Smooth muscle cell (in vitro differentiated cells): ENCODE results near the gene PLEKHG4. TPM values are rescaled to one million over a fixed set of nuclear protein-coding genes. Genes with fewer than 3 reads are reported as not detected.

Source experiments
- DNase-seq: peaks from one replicate; lab custom pipeline; 2025; ENCODE audit not compliant: unreplicated experiment; lab: John Stamatoyannopoulos, UW
- H2AFZ ChIP-seq: fragments of 200-600 bp; sonication (generic); 2 replicates; pipeline ENCODE4 v1.6.0; 2016; ENCODE audit warnings: antibody characterized with exemption, low read depth, mild to moderate bottlenecking
- H3F3A ChIP-seq: fragments of 200-600 bp; sonication (generic); 2 replicates; pipeline ENCODE4 v1.6.0; 2017; ENCODE audit warnings: antibody characterized with exemption, low read depth
- H3K27ac ChIP-seq: fragments of 200-600 bp; sonication (generic); 2 replicates; pipeline ENCODE4 v1.5.1; 2016; ENCODE audit warnings: low read depth, mild to moderate bottlenecking
- H3K27me3 ChIP-seq: fragments of 200-600 bp; sonication (generic); 2 replicates; pipeline ENCODE4 v1.6.1; 2016; ENCODE audit warnings: low read depth, mild to moderate bottlenecking
- H3K36me3 ChIP-seq: fragments of 200-600 bp; sonication (generic); 2 replicates; pipeline ENCODE4 v1.5.1; 2016; ENCODE audit warnings: low read depth
- H3K4me1 ChIP-seq: fragments of 200-600 bp; sonication (generic); 2 replicates; pipeline ENCODE4 v1.5.1; 2016; ENCODE audit warnings: low read depth
- H3K4me2 ChIP-seq: fragments of 200-600 bp; sonication (generic); 2 replicates; pipeline ENCODE4 v1.6.0; 2016; ENCODE audit warnings: mild to moderate bottlenecking
- H3K4me3 ChIP-seq: fragments of 200-600 bp; sonication (generic); 2 replicates; pipeline ENCODE4 v1.5.1; 2016; ENCODE audit warnings: mild to moderate bottlenecking
- H3K79me2 ChIP-seq: fragments of 200-600 bp; sonication (generic); 2 replicates; pipeline ENCODE4 v1.6.0; 2016; ENCODE audit warnings: low read depth, mild to moderate bottlenecking
- H3K9ac ChIP-seq: fragments of 200-600 bp; sonication (generic); 2 replicates; pipeline ENCODE4 v1.6.0; 2016; ENCODE audit warnings: low read depth
- H3K9me3 ChIP-seq: fragments of 200-600 bp; sonication (generic); replicated peaks from 2 replicates; pipeline ENCODE4 v1.5.1; 2016; ENCODE audit warnings: low read depth
- H4K20me1 ChIP-seq: fragments of 200-600 bp; sonication (generic); 2 replicates; pipeline ENCODE4 v1.6.0; 2016; ENCODE audit warnings: low read depth
- WGBS: methylation state at CpG from one replicate; pipeline ENCODE4 v1.1.7; 2016; ENCODE audit warnings: low lambda C conversion rate; 5-methylcytosine and 5-hydroxymethylcytosine counted together
- polyA plus RNA-seq: library from polyadenylated mRNA; unstranded; fragments of >200 nt; fragmentation: Nextera tagmentation; extraction: Ambion mirVana; gene quantifications from 2 replicates; pipeline ENCODE4 v1.2.1, GENCODE V29; 2016
- total RNA-seq: library from RNA; depleted of rRNA; stranded (reverse); fragments of >200 nt; gene quantifications from 2 replicates; pipeline ENCODE4 v1.2.3, GENCODE V29; 2014
- TF ChIP-seq, protein P1 (sequence below): fragments of 200-600 bp; sonication (generic); IDR thresholded peaks from 2 replicates; pipeline ENCODE4 v1.5.1; 2017; ENCODE audit warnings: borderline replicate concordance, mild to moderate bottlenecking, antibody characterized with exemption; ENCODE audit not compliant: insufficient read depth, poor library complexity, severe bottlenecking

PLEKHG4 gene
- total and polyA plus RNA-seq, 2 experiments from 2014 or later, result 2.7 to 27.0 TPM

DNA sequence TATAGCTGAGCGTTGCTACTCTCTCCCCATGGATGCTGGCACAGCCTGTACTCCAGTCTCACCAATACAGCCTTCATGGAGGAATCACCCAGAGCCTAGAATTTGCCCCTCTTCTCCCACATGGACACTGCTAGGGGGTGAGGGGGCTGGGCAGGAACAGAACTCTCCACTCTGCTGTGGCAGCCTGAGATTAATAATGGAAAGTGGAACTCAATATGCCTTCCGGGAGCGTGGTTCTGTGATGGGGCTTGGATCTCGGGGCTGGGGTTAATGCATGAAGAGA is 29.3 kb upstream of the PLEKHG4 start:
- no peak overlapping the region for H3K9ac ChIP-seq

DNA sequence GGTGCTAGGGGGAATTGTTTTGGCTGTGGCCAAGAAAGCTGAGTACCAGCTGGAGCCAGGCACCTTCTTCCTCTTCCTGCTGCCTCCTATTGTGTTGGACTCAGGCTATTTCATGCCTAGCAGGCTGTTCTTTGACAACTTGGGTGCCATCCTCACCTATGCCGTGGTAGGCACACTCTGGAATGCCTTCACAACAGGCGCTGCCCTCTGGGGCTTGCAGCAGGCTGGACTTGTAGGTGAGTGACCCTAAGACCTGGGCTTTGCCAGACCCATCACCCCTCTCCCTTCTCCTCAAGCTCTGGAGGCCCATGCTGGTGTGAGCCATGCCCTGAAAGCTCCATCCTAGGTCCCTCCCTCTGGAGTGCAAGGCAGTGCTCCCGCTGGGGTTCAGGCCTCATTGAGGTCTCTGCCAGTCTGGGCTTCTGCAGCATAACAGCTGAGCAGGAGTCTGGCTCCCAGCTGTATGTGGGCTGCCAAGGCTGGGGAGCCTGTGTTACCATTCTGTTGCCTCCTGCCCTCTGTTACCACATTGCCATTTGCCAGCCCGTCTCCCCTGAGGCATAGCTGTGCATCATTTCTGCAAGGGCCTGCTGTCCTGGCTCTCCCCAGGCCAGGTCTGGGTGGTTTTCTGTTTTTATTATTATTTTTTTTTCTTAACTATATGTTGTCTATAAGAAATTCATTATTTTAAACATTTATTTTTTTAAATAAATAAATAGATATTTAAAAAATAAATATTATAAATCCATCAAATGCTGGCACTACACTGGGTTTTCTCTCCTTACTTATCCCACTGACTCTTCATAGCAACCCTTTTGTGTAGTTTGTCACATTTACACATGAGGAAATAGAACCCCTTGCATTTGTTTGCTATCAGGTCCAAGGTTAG is 26.5 kb upstream of the PLEKHG4 start:
- Histone ChIP-seq H3K9me3 (no peaks in the 10 kb centered on the region), H2AFZ (no peak overlapping the region), H3K4me3 (no peak overlapping the region), H3K4me1 (peaks cover 11% of the 10 kb centered on the region), H3K9ac (no peak overlapping the region), H3K27me3 (no peaks in the 10 kb centered on the region), H3K36me3 (no peaks in the 10 kb centered on the region), H4K20me1 (no peaks in the 10 kb centered on the region), H3K27ac (no peak overlapping the region), H3F3A (peaks cover under 1% of the 10 kb centered on the region), H3K79me2 (no peaks in the 10 kb centered on the region), H3K4me2 (no peak overlapping the region)
- 95% methylated on average over 4 of the region's 4 CpGs for WGBS
- TF ChIP-seq, protein P1, sequence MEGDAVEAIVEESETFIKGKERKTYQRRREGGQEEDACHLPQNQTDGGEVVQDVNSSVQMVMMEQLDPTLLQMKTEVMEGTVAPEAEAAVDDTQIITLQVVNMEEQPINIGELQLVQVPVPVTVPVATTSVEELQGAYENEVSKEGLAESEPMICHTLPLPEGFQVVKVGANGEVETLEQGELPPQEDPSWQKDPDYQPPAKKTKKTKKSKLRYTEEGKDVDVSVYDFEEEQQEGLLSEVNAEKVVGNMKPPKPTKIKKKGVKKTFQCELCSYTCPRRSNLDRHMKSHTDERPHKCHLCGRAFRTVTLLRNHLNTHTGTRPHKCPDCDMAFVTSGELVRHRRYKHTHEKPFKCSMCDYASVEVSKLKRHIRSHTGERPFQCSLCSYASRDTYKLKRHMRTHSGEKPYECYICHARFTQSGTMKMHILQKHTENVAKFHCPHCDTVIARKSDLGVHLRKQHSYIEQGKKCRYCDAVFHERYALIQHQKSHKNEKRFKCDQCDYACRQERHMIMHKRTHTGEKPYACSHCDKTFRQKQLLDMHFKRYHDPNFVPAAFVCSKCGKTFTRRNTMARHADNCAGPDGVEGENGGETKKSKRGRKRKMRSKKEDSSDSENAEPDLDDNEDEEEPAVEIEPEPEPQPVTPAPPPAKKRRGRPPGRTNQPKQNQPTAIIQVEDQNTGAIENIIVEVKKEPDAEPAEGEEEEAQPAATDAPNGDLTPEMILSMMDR, result no peak
- DNase-seq, result no peak

More for the DNA sequence above, 29.3 kb upstream of the PLEKHG4 start:
- 76% methylated on average over 4 of the region's 4 CpGs for WGBS
- H2AFZ ChIP-seq, result no peak overlapping the region
- TF ChIP-seq, protein P1, result no peak
- peaks cover 20% of the 10 kb centered on the region for H3F3A ChIP-seq
- no peaks in the 10 kb centered on the region for H3K9me3 ChIP-seq
- no peaks in the 10 kb centered on the region for H4K20me1 ChIP-seq
- no peak overlapping the region for H3K4me3 ChIP-seq
- DNase-seq, result no peak
- no peaks in the 10 kb centered on the region for H3K36me3 ChIP-seq
- H3K27ac ChIP-seq, result no peak overlapping the region
- H3K4me2 ChIP-seq, result peak overlapping the region; percentile 99
- no peaks in the 10 kb centered on the region for H3K27me3 ChIP-seq
- H3K4me1 ChIP-seq, result peaks cover 24% of the 10 kb centered on the region
- H3K79me2 ChIP-seq, result no peaks in the 10 kb centered on the region

DNA sequence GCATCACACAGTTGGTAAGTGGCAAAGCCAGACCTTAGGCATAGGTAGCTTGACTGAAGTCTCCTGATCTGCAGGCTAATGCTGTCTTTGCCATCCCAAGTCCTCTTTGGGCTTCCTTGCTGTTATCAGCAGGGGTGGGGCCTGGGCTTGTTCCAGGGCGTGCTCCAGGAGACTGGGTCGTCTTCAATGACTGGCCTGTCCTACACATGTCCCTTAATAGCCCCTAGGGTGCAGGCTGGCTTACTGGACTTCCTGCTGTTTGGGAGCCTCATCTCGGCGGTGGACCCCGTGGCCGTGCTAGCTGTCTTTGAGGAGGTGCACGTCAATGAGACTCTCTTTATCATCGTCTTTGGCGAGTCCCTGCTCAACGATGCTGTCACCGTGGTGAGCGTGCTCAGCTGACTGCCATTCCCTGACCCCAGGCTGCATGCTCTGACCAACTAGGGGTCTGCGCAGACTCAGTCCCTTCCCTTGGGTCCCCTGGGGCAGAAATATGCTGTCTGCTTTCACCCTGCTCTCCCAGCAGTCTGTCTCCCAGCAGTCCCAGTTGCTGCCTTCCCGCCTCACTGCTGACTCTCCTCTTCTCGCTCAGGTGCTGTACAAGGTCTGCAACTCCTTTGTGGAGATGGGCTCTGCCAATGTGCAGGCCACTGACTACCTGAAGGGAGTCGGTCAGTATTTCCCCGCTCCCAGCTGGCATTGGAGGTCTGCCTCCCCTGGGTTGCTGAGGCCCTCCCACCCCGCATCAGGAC is 24.4 kb upstream of the PLEKHG4 start:
- no peaks in the 10 kb centered on the region for H3K79me2 ChIP-seq
- no peaks in the 10 kb centered on the region for H4K20me1 ChIP-seq
- no peaks in the 10 kb centered on the region for H3K36me3 ChIP-seq
- H3K9me3 ChIP-seq, result no peaks in the 10 kb centered on the region
- H3K9ac ChIP-seq, result no peak overlapping the region
- H3K27ac ChIP-seq, result no peak overlapping the region
- DNase-seq, result no peak
- H3K4me2 ChIP-seq, result no peak overlapping the region
- H3K4me1 ChIP-seq, result no peaks in the 10 kb centered on the region
- H2AFZ ChIP-seq, result no peak overlapping the region
- no peaks in the 10 kb centered on the region for H3F3A ChIP-seq
- TF ChIP-seq, protein P1, result no peak
- no peak overlapping the region for H3K4me3 ChIP-seq
- H3K27me3 ChIP-seq, result no peaks in the 10 kb centered on the region
- 94% methylated on average over 18 of the region's 18 CpGs for WGBS
